Panc1 (cell line): ENCODE data around the gene RABGAP1L.

Experiments
- POLR2AphosphoS5 ChIP-seq: IDR thresholded peaks from 2 replicates; pipeline ENCODE4 v1.6.1; 2012; ENCODE audit warnings: mild to moderate bottlenecking, low read depth, low read length, moderate library complexity
- TCF7L2 ChIP-seq: IDR thresholded peaks from 2 replicates; pipeline ENCODE4 v1.6.1; 2011; ENCODE audit warnings: mild to moderate bottlenecking, low read depth, low read length, inconsistent platforms
- TF ChIP-seq, protein P1 (sequence below): fragments of 450-650 bp; IDR thresholded peaks from 2 replicates; pipeline ENCODE4 v1.5.1; 2017; ENCODE audit warnings: mild to moderate bottlenecking
- TF ChIP-seq, protein P2 (sequence below), 2 experiments: IDR thresholded peaks; 2 replicates each; pipeline ENCODE4 v1.6.1; 2011 to 2012; ENCODE audit warnings: low read depth in 2 of 2, control low read depth in 1 of 2, low read length in 1 of 2, mild to moderate bottlenecking in 1 of 2, moderate library complexity in 1 of 2; ENCODE audit not compliant: insufficient read depth in 1 of 2

DNA sequence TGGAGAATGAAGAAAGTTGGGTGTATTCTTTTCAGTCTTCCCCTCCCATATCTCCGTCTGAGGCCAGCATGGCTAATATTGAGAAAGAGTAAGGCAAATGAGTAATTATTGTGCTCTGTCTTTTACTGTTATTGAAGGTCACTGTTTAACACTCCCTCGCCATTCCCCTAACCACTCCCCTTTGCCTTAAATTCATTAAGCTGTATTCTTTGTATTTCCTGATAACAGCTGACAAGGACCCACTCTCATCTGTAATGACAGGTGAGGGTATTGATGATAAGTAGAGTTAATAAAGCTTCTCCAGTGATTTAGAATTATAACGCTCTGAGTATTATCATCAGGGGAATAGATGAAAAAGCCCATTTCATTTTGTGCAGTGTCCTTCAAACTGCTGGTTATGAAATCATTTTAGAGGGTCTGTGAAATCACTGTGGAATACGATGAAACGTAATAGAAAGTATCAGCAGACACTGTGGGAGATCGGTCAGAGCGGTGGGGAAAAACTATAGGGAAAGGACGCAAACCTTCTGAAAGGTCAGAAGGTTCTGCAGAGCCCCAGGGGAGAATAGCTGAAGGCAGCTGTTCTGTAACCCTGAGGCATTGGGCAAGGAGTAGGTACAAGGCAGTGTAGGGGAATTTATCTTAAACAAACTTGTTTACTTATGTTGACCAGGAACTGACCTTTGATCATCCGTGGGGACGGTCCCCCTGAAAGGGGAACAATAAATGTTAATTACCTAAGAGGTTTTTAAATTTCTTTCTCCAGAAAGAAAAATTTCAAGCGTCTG, 794.2 kb downstream of the RABGAP1L start:
- TF ChIP-seq, protein P1, sequence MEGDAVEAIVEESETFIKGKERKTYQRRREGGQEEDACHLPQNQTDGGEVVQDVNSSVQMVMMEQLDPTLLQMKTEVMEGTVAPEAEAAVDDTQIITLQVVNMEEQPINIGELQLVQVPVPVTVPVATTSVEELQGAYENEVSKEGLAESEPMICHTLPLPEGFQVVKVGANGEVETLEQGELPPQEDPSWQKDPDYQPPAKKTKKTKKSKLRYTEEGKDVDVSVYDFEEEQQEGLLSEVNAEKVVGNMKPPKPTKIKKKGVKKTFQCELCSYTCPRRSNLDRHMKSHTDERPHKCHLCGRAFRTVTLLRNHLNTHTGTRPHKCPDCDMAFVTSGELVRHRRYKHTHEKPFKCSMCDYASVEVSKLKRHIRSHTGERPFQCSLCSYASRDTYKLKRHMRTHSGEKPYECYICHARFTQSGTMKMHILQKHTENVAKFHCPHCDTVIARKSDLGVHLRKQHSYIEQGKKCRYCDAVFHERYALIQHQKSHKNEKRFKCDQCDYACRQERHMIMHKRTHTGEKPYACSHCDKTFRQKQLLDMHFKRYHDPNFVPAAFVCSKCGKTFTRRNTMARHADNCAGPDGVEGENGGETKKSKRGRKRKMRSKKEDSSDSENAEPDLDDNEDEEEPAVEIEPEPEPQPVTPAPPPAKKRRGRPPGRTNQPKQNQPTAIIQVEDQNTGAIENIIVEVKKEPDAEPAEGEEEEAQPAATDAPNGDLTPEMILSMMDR = no peak
- TF ChIP-seq, protein P2, sequence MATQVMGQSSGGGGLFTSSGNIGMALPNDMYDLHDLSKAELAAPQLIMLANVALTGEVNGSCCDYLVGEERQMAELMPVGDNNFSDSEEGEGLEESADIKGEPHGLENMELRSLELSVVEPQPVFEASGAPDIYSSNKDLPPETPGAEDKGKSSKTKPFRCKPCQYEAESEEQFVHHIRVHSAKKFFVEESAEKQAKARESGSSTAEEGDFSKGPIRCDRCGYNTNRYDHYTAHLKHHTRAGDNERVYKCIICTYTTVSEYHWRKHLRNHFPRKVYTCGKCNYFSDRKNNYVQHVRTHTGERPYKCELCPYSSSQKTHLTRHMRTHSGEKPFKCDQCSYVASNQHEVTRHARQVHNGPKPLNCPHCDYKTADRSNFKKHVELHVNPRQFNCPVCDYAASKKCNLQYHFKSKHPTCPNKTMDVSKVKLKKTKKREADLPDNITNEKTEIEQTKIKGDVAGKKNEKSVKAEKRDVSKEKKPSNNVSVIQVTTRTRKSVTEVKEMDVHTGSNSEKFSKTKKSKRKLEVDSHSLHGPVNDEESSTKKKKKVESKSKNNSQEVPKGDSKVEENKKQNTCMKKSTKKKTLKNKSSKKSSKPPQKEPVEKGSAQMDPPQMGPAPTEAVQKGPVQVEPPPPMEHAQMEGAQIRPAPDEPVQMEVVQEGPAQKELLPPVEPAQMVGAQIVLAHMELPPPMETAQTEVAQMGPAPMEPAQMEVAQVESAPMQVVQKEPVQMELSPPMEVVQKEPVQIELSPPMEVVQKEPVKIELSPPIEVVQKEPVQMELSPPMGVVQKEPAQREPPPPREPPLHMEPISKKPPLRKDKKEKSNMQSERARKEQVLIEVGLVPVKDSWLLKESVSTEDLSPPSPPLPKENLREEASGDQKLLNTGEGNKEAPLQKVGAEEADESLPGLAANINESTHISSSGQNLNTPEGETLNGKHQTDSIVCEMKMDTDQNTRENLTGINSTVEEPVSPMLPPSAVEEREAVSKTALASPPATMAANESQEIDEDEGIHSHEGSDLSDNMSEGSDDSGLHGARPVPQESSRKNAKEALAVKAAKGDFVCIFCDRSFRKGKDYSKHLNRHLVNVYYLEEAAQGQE (IDR thresholded peaks at IDR 0.05; ENCODE audit: insufficient read depth in 1 of 2, low read depth in 2 of 2, low read length in 1 of 2) = no peak
- no peak for TF ChIP-seq POLR2AphosphoS5
- no peak for TF ChIP-seq TCF7L2
